Measurements from ENCODE around the gene RBBP8NL. TPM values are rescaled to one million over a fixed set of nuclear protein-coding genes. Genes with fewer than 3 reads are reported as not detected.
A peak's percentile ranks its signal among the peaks of the same experiment; 100 is the strongest.

RBBP8NL gene
- total and polyA plus RNA-seq, 2 of the 8 experiments (the other 6 are each of a cell fraction or from before 2014, with no cell fraction given): 0.43 to 0.48 TPM

GRCh38 chr20:62366370-62367135, 60.8 kb downstream of the RBBP8NL start (continued):
- TF ChIP-seq ATF2 (IDR thresholded peaks at IDR 0.05; ENCODE audit: low read length) (no peak), TBP (IDR thresholded peaks at IDR 0.05; ENCODE audit: low read depth, low read length) (no peak), SRF (IDR thresholded peaks at IDR 0.05; ENCODE audit: low read depth, low read length) (no peak), KDM5A (IDR thresholded peaks at IDR 0.05; ENCODE audit: low read length) (no peak), FOSL1 (IDR thresholded peaks at IDR 0.05; ENCODE audit: insufficient read depth, low read depth, low read length) (no peak), NRF1 (IDR thresholded peaks at IDR 0.05; ENCODE audit: low read depth, low read length) (no peak), JUN (IDR thresholded peaks at IDR 0.05; ENCODE audit: low read depth, low read length) (no peak), E2F6 (IDR thresholded peaks at IDR 0.05) (no peak), EZH2 (IDR thresholded peaks at IDR 0.05; ENCODE audit: low read depth, low read length, severe bottlenecking) (no peak), SIN3A (conservative IDR thresholded peaks at IDR 0.05 in 1 of 2, IDR thresholded peaks at IDR 0.05 in 1 of 2; ENCODE audit: low read depth in 1 of 2, low read length in 2 of 2) (peak in 1 of 2 experiments; percentile 16; a peak in 1 of 4 replicates)

All from H1 (cell line).